ENCODE data around the gene TRIM66.

Gene TRIM66

DNA sequence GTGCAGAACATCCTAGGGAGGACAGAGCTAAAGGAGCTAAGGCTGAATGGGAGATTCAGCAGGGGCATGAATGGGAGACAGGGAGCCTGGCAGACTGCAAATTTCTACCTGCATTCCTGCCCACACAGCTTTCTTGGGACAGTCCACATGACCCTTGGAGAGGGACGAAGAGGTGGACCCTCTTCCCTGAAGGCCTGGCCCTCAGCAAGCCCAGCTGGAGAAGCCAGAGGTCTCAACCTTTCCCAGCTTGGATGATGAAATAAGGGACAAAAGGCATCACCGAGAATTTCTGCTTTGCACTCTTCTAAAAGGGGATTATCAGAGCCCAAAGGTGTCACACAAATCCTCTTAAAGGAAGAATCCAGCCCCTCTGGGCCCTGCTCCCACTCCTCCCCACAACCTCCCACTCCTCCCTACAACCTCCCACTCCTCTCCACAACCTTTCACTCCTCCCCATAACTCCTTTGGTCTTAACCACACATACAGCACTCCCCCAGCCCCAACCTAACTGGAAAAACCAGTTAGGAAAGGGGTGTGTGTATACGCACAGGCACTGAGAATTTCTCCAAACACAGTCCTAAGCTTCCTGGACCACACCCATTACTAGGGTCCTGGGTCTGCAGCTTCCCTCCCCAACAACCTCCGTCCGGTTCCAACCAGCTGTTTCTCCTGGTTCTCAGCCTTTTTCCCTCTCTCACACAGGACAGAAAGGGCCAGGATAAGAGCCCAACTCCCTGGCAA, 38.6 kb upstream of the TRIM66 start:
- Histone ChIP-seq H3K4me1 (ENCODE audit: control insufficient read depth, insufficient read depth, low read length) (peaks cover 71% of the 10 kb centered on the region), H3K4me3 (ENCODE audit: low read length) (no peak overlapping the region), H3K36me3 (ENCODE audit: control insufficient read depth, insufficient read depth, low read length) (peaks cover 4% of the 10 kb centered on the region), H3K27me3 (ENCODE audit: control insufficient read depth, insufficient read depth, low read length) (no peaks in the 10 kb centered on the region), H3K9ac (ENCODE audit: low read length) (peak overlapping the region; percentile 54), H3K9me3 (ENCODE audit: control insufficient read depth, low read length) (no peaks in the 10 kb centered on the region)

GRCh38 chr11:8720352-8720751, 37.9 kb upstream of the TRIM66 start:
- H3K36me3 ChIP-seq (ENCODE audit: control insufficient read depth, insufficient read depth, low read length) = no peaks in the 10 kb centered on the region

GRCh38 chr11:8719721-8720120, 37.3 kb upstream of the TRIM66 start:
- Histone ChIP-seq H3K9me3 (ENCODE audit: control insufficient read depth, low read length) (no peaks in the 10 kb centered on the region), H3K36me3 (ENCODE audit: control insufficient read depth, insufficient read depth, low read length) (no peaks in the 10 kb centered on the region), H3K4me3 (ENCODE audit: low read length) (no peak overlapping the region), H3K4me1 (ENCODE audit: control insufficient read depth, insufficient read depth, low read length) (peaks cover 71% of the 10 kb centered on the region), H3K27me3 (ENCODE audit: control insufficient read depth, insufficient read depth, low read length) (no peaks in the 10 kb centered on the region), H3K9ac (ENCODE audit: low read length) (no peak overlapping the region)

More at GRCh38 chr11:8720352-8720751, 37.9 kb upstream of the TRIM66 start:
- Histone ChIP-seq H3K9me3 (ENCODE audit: control insufficient read depth, low read length) (no peaks in the 10 kb centered on the region), H3K9ac (ENCODE audit: low read length) (peak overlapping the region; percentile 54), H3K27me3 (ENCODE audit: control insufficient read depth, insufficient read depth, low read length) (no peaks in the 10 kb centered on the region), H3K4me3 (ENCODE audit: low read length) (no peak overlapping the region), H3K4me1 (ENCODE audit: control insufficient read depth, insufficient read depth, low read length) (peaks cover 71% of the 10 kb centered on the region)

DNA sequence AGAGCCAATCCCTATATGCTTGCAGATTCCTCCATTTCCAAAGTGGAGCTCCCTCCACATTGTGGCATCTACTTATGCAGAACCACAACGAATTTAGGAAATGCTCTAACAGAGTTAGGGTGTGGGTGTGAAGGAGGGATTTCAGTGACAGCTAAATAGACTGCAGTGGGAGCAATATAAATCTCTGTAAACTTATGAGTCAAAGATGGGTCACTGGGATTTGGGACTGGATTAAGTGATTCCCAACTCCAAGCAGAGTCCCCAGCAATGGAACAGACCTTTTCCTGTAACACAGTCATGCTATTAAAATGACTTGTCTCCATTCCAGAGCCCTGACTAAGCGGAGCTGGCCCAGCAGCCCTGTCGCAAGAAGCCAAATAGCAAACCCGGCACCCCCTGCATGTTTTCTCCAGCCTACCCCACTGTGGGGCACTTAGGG, 36.8 kb upstream of the TRIM66 start:
- Histone ChIP-seq H3K27me3 (ENCODE audit: control insufficient read depth, insufficient read depth, low read length) (no peaks in the 10 kb centered on the region), H3K9ac (ENCODE audit: low read length) (no peak overlapping the region), H3K36me3 (ENCODE audit: control insufficient read depth, insufficient read depth, low read length) (no peaks in the 10 kb centered on the region), H3K4me3 (ENCODE audit: low read length) (no peak overlapping the region), H3K9me3 (ENCODE audit: control insufficient read depth, low read length) (no peaks in the 10 kb centered on the region), H3K4me1 (ENCODE audit: control insufficient read depth, insufficient read depth, low read length) (peaks cover 71% of the 10 kb centered on the region)

DNA sequence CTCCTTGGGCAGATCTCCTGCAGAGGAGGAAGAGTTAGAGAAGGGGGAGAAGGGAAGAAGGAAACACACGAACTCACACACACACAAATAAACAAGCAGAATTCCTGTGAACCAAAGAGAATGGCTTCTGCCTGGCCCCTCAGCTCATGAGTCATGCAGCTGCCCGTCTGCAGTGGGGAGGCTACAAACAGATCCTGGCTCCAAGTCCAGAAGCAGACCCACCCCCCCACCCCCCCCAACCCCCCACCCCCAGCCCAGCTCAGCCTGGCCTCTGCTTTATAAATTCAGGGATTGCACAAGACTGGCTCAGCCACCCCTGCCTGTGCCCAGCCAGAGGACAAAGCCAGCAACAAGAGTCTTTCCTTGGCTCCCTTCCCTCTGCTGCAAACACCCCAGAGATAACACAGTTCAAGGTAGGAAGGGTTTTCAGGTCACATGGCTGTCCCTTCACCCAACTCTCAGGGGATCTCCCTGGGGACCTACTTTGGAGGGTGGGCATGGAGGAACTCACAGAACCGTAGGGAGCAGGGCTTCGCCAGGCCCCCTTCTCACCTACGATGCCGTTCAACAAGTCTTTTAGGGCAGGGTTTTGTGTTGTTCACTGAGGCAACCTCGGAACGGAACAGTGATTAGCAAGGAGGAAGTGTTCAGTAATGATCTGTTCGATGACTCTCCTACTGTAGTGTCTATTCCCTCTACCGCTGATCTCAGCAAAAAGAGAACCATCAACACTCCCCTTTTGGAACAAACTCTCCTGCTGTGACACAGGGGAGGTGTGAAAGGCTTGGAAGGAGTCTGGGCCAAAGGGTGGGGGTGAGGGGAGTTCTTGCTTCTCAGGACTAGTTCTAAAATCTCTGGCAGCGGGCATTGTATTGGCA, 35.6 kb upstream of the TRIM66 start:
- H3K4me3 ChIP-seq (ENCODE audit: low read length) = no peak overlapping the region
- H3K27me3 ChIP-seq (ENCODE audit: control insufficient read depth, insufficient read depth, low read length) = no peaks in the 10 kb centered on the region
- peak overlapping the region; percentile 35 for H3K9ac ChIP-seq (ENCODE audit: low read length)
- peaks cover 66% of the 10 kb centered on the region for H3K4me1 ChIP-seq (ENCODE audit: control insufficient read depth, insufficient read depth, low read length)
- no peaks in the 10 kb centered on the region for H3K36me3 ChIP-seq (ENCODE audit: control insufficient read depth, insufficient read depth, low read length)
- no peaks in the 10 kb centered on the region for H3K9me3 ChIP-seq (ENCODE audit: control insufficient read depth, low read length)

- Histone ChIP-seq H3K9ac (ENCODE audit: low read length) (peak overlapping the region; percentile 35), H3K36me3 (ENCODE audit: control insufficient read depth, insufficient read depth, low read length) (no peaks in the 10 kb centered on the region), H3K4me1 (ENCODE audit: control insufficient read depth, insufficient read depth, low read length) (peaks cover 60% of the 10 kb centered on the region), H3K9me3 (ENCODE audit: control insufficient read depth, low read length) (no peaks in the 10 kb centered on the region), H3K4me3 (ENCODE audit: low read length) (no peak overlapping the region), H3K27me3 (ENCODE audit: control insufficient read depth, insufficient read depth, low read length) (no peaks in the 10 kb centered on the region)
Measured at GRCh38 chr11:8717544-8717875, 35.0 kb upstream of the TRIM66 start.

DNA sequence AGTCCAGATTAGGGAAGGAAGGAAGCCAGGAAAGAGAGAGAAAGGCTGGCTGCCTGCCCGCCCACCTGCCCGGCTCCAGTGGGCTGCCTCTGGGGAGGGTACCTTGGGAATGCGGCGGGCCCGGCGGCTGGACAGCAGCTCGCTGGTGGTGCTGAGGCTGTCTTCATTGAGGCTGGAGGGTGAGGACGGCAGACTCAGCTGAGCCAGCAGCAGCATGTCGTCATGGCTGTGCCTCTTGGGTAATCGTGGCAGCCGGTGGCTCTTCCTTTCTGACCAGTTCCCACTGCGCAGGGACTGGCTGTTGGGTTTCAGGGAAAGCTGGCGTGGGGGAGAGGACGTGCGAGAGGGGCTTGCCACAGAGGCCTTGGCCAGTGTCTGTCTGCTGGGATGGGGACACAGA, 33.0 kb upstream of the TRIM66 start:
- H3K9me3 ChIP-seq (ENCODE audit: control insufficient read depth, low read length) = no peaks in the 10 kb centered on the region
- no peaks in the 10 kb centered on the region for H3K27me3 ChIP-seq (ENCODE audit: control insufficient read depth, insufficient read depth, low read length)
- H3K4me3 ChIP-seq (ENCODE audit: low read length) = no peak overlapping the region
- H3K36me3 ChIP-seq (ENCODE audit: control insufficient read depth, insufficient read depth, low read length) = no peaks in the 10 kb centered on the region
- H3K9ac ChIP-seq (ENCODE audit: low read length) = no peak overlapping the region
- H3K4me1 ChIP-seq (ENCODE audit: control insufficient read depth, insufficient read depth, low read length) = peaks cover 40% of the 10 kb centered on the region

DNA sequence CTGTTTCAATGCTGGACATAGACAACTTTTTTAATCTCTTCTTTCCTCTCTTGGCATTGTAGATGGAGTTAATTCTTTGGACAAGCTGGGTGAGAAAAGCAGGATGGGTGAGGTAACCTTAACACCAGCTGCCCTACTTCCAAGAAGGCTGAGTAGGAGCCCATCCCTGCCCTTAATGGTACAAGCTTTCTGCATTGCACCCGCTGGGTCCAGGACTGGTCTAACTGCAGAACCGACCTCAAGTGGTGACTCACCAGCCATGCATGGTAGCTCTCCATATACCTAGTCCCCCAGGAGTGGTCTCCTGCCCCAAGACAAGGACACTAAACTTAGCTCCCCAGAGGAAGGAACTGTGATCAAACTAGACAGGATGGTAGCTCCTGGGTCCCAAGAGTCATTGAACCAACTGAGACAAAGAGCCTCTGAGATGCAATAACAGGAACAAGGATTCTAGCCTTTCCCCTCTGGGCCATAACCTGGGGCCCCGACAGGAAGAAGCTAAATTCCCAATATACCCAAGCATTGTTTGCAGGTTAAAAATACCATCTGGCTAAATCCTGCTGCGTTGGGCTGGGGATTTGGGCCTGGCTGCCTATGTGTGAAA, 32.3 kb upstream of the TRIM66 start:
- peaks cover 32% of the 10 kb centered on the region for H3K4me1 ChIP-seq (ENCODE audit: control insufficient read depth, insufficient read depth, low read length)
- H3K4me3 ChIP-seq (ENCODE audit: low read length) = no peak overlapping the region
- no peaks in the 10 kb centered on the region for H3K9me3 ChIP-seq (ENCODE audit: control insufficient read depth, low read length)
- no peaks in the 10 kb centered on the region for H3K27me3 ChIP-seq (ENCODE audit: control insufficient read depth, insufficient read depth, low read length)
- H3K36me3 ChIP-seq (ENCODE audit: control insufficient read depth, insufficient read depth, low read length) = no peaks in the 10 kb centered on the region
- no peak overlapping the region for H3K9ac ChIP-seq (ENCODE audit: low read length)

DNA sequence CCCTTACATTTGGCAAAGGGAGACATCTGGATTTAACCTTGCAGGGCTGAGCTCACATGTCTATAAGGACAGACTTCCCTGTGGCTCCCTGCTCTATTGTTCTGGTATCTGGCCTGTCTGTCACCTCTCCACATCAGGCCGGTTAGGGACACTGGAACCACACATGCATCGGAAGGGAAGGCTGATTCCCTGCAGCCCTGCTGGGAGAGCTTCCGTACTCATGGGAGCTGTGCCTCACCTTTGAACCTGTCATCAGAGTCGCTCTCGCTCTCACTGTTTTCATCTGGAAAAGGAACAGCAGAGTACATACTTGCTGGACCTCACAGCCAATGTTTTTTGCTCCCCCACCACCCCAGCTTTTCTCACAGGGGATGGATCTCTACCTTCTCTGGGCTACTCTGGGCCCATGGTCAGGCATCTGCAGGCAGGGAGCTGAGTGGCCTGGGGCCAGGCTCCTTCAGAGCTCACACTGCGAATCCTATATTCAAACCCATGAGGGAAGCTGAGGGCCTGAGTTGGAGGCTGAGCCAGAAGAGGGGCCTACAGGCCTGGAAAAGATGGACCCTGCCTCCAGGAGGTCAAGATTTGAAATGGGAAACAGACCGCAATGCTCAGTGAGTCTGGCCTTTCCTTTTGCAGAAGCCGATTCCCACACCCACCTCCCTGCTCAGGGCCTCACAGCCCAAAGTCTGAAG, 31.4 kb upstream of the TRIM66 start:
- Histone ChIP-seq H3K4me3 (ENCODE audit: low read length) (no peak overlapping the region), H3K36me3 (ENCODE audit: control insufficient read depth, insufficient read depth, low read length) (no peaks in the 10 kb centered on the region), H3K9ac (ENCODE audit: low read length) (no peak overlapping the region), H3K4me1 (ENCODE audit: control insufficient read depth, insufficient read depth, low read length) (peaks cover 24% of the 10 kb centered on the region), H3K27me3 (ENCODE audit: control insufficient read depth, insufficient read depth, low read length) (no peaks in the 10 kb centered on the region), H3K9me3 (ENCODE audit: control insufficient read depth, low read length) (no peaks in the 10 kb centered on the region)

DNA sequence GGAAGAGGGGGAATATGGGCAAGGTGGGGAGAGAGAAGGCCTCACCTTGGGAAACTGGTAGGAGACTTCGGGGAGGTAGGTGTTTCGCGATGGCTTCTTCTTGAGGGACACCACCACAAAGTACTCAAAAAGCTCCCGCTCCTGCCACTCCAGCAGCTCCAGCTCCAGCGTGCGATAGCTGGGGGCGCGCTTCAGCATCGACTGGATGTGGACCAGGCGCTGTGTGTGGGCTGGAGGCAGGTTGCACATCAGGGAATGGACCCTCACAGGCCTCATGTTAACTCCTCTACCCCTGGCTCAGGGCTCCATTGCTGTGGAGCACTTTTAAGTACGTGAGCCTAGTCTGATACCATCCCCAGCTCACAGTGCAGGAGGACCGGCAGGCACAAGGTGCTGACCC, 30.0 kb upstream of the TRIM66 start:
- no peaks in the 10 kb centered on the region for H3K27me3 ChIP-seq (ENCODE audit: control insufficient read depth, insufficient read depth, low read length)
- peaks cover 22% of the 10 kb centered on the region for H3K4me1 ChIP-seq (ENCODE audit: control insufficient read depth, insufficient read depth, low read length)
- no peak overlapping the region for H3K4me3 ChIP-seq (ENCODE audit: low read length)
- no peaks in the 10 kb centered on the region for H3K9me3 ChIP-seq (ENCODE audit: control insufficient read depth, low read length)
- H3K36me3 ChIP-seq (ENCODE audit: control insufficient read depth, insufficient read depth, low read length) = peaks cover 12% of the 10 kb centered on the region
- H3K9ac ChIP-seq (ENCODE audit: low read length) = no peak overlapping the region

GRCh38 chr11:8711895-8712442, 29.5 kb upstream of the TRIM66 start:
- Histone ChIP-seq H3K4me3 (ENCODE audit: low read length) (no peak overlapping the region), H3K9me3 (ENCODE audit: control insufficient read depth, low read length) (no peaks in the 10 kb centered on the region), H3K9ac (ENCODE audit: low read length) (no peak overlapping the region), H3K27me3 (ENCODE audit: control insufficient read depth, insufficient read depth, low read length) (no peaks in the 10 kb centered on the region), H3K4me1 (ENCODE audit: control insufficient read depth, insufficient read depth, low read length) (peaks cover 17% of the 10 kb centered on the region), H3K36me3 (ENCODE audit: control insufficient read depth, insufficient read depth, low read length) (peaks cover 16% of the 10 kb centered on the region)
